ENCODE data around the gene SMARCA5. TPM values are rescaled to one million over a fixed set of nuclear protein-coding genes. Genes with fewer than 3 reads are reported as not detected.

SMARCA5 gene
- total and polyA plus RNA-seq, 10 of the 15 experiments (the other 5 are each of a cell fraction or from before 2014, with no cell fraction given) = 21.7 to 69.6 (median 37.4) TPM

DNA sequence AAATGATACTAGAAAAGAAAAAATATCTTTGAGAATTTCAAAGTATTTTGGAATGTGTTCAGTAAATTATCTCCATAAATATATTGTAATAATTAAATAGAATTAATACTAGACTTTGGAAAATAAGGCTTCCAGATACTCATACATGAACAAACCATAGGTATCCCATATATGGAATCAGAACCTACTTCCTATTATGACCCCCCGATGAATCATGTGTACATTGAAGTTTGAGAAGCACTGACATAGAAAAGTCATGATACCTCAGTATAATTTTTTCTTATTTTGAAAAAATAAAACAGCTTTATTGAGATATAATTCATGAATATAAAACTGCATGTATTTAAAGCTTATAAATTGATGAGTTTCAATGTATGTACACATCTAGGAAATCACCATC lies 27.2 kb upstream of the SMARCA5 start:
- intact Hi-C loops (cut with micrococcal nuclease; ENCODE audit: unreplicated experiment) = loop anchor here (10.0 kb wide), 1 partner anchor 602 kb away; no protein-coding TSS in a partner anchor
- Histone ChIP-seq H3K9me3 (replicated peaks; ENCODE audit: control insufficient read depth, insufficient read depth, low read length) (no peaks in the 10 kb centered on the region; the same call in 2 of the 3 replicates), H3K4me3 (no peak overlapping the region), H2AFZ (ENCODE audit: control insufficient read depth, low read depth, low read length) (no peak overlapping the region), H3K79me2 (ENCODE audit: control insufficient read depth, insufficient read depth, low read length) (no peaks in the 10 kb centered on the region), H3K9ac (ENCODE audit: control insufficient read depth, insufficient read depth, low read length) (no peak overlapping the region), H3K27ac (ENCODE audit: control insufficient read depth, insufficient read depth) (no peak overlapping the region), H4K20me1 (ENCODE audit: control insufficient read depth, insufficient read depth) (no peaks in the 10 kb centered on the region), H3K4me1 (ENCODE audit: control insufficient read depth, insufficient read depth, low read length) (no peaks in the 10 kb centered on the region), H3K36me3 (ENCODE audit: control insufficient read depth in 2 of 2, insufficient read depth in 2 of 2, low read length in 1 of 2) (no peaks in the 10 kb centered on the region), H3K4me2 (ENCODE audit: control insufficient read depth, insufficient read depth) (no peak overlapping the region), H3K27me3 (replicated peaks in 1 of 2; ENCODE audit: control insufficient read depth in 2 of 2, insufficient read depth in 2 of 2, low read length in 1 of 2) (no peaks in the 10 kb centered on the region; a peak in 1 of 4 replicates)
- DNase-seq (ENCODE audit: low read depth, low spot score) (no peak), ATAC-seq (no peak), FAIRE-seq (no peak)
- WGBS (ENCODE audit: insufficient coverage, insufficient replicate concordance, low lambda C conversion rate, missing lambda C conversion rate) = 71% methylated on average over 1 of the region's 1 CpG
- ChIA-PET SMC1A (ENCODE audit: uncharacterized antibody, unreplicated experiment) (interaction anchor here (0.7 to 1.9 kb wide), 4 partner anchors 16 to 284 kb away, joined by 3 to 4 read pairs (median 3); no protein-coding TSS in a partner anchor), POLR2A (no interaction called here), CTCF (no interaction called here), RAD21 (ENCODE audit: unreplicated experiment) (interaction anchor here (1.0 kb wide), 1 partner anchor 111 kb away, joined by 3 read pairs; no protein-coding TSS in a partner anchor)
- TF ChIP-seq, protein P1, sequence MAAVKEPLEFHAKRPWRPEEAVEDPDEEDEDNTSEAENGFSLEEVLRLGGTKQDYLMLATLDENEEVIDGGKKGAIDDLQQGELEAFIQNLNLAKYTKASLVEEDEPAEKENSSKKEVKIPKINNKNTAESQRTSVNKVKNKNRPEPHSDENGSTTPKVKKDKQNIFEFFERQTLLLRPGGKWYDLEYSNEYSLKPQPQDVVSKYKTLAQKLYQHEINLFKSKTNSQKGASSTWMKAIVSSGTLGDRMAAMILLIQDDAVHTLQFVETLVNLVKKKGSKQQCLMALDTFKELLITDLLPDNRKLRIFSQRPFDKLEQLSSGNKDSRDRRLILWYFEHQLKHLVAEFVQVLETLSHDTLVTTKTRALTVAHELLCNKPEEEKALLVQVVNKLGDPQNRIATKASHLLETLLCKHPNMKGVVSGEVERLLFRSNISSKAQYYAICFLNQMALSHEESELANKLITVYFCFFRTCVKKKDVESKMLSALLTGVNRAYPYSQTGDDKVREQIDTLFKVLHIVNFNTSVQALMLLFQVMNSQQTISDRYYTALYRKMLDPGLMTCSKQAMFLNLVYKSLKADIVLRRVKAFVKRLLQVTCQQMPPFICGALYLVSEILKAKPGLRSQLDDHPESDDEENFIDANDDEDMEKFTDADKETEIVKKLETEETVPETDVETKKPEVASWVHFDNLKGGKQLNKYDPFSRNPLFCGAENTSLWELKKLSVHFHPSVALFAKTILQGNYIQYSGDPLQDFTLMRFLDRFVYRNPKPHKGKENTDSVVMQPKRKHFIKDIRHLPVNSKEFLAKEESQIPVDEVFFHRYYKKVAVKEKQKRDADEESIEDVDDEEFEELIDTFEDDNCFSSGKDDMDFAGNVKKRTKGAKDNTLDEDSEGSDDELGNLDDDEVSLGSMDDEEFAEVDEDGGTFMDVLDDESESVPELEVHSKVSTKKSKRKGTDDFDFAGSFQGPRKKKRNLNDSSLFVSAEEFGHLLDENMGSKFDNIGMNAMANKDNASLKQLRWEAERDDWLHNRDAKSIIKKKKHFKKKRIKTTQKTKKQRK (IDR thresholded peaks at IDR 0.05; ENCODE audit: low read depth, low read length) = no peak
- TF ChIP-seq, protein P2, sequence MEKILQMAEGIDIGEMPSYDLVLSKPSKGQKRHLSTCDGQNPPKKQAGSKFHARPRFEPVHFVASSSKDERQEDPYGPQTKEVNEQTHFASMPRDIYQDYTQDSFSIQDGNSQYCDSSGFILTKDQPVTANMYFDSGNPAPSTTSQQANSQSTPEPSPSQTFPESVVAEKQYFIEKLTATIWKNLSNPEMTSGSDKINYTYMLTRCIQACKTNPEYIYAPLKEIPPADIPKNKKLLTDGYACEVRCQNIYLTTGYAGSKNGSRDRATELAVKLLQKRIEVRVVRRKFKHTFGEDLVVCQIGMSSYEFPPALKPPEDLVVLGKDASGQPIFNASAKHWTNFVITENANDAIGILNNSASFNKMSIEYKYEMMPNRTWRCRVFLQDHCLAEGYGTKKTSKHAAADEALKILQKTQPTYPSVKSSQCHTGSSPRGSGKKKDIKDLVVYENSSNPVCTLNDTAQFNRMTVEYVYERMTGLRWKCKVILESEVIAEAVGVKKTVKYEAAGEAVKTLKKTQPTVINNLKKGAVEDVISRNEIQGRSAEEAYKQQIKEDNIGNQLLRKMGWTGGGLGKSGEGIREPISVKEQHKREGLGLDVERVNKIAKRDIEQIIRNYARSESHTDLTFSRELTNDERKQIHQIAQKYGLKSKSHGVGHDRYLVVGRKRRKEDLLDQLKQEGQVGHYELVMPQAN (conservative IDR thresholded peaks at IDR 0.05) = no peak
- TF ChIP-seq ZNF384 (IDR thresholded peaks at IDR 0.05; ENCODE audit: borderline replicate concordance, low read depth, low read length) = no peak
- TF ChIP-seq CHD2 (IDR thresholded peaks at IDR 0.05; ENCODE audit: borderline replicate concordance, low read depth, low read length) = no peak
- TF ChIP-seq TCF7 (IDR thresholded peaks at IDR 0.05; ENCODE audit: borderline replicate concordance) = no peak
- no peak for TF ChIP-seq KLF5 (IDR thresholded peaks at IDR 0.05; ENCODE audit: partially characterized antibody)
- no peak for TF ChIP-seq NRF1 (conservative IDR thresholded peaks at IDR 0.05; ENCODE audit: low read depth, low read length)
- no peak for TF ChIP-seq PAX5 (IDR thresholded peaks at IDR 0.05; ENCODE audit: borderline replicate concordance, low read depth, low read length)
- TF ChIP-seq TCF3 (IDR thresholded peaks at IDR 0.05; ENCODE audit: borderline replicate concordance, insufficient read depth, low read depth, low read length) = no peak
- TF ChIP-seq BCL11A (IDR thresholded peaks at IDR 0.05; ENCODE audit: low read depth, low read length) = no peak
- TF ChIP-seq DPF2 (IDR thresholded peaks at IDR 0.05) = no peak
- TF ChIP-seq IRF3 (IDR thresholded peaks at IDR 0.05) = no peak
- no peak for TF ChIP-seq HDAC6 (IDR thresholded peaks at IDR 0.05; ENCODE audit: unreplicated experiment)
- TF ChIP-seq CHD4 (IDR thresholded peaks at IDR 0.05) = no peak
- TF ChIP-seq CBFB (IDR thresholded peaks at IDR 0.05; ENCODE audit: low read depth) = no peak
- no peak for TF ChIP-seq BMI1 (IDR thresholded peaks at IDR 0.05; ENCODE audit: borderline replicate concordance)
- TF ChIP-seq HDAC2 (IDR thresholded peaks at IDR 0.05) = no peak
- no peak for TF ChIP-seq ZBED1 (IDR thresholded peaks at IDR 0.05; ENCODE audit: borderline replicate concordance)
- TF ChIP-seq RUNX3 (IDR thresholded peaks at IDR 0.05; ENCODE audit: low read length) = no peak
- BruUV-seq (replicated peaks) = no TSS peak
- in situ Hi-C loops (cut with MboI) = loop anchor here (5.0 kb wide), 1 partner anchor 279 kb away; no protein-coding TSS in a partner anchor
